ENCODE data around the gene LGMN. TPM values are rescaled to one million over a fixed set of nuclear protein-coding genes. Genes with fewer than 3 reads are reported as not detected.

LGMN gene
- total and polyA plus RNA-seq, 4 donors = 115 to 182 (median 136) TPM

- no peak overlapping the region for H3K9ac ChIP-seq (ENCODE audit: insufficient read depth in 1 of 2, low read length in 2 of 2)
- 94 to 95% methylated on average over 10 of the region's 10 CpGs for WGBS, 2 donors
- ATAC-seq (ENCODE audit: insufficient read depth, low FRiP score) (no peak), DNase-seq (no peak)
- H3K27ac ChIP-seq (ENCODE audit: low read depth in 1 of 2, low read length in 1 of 2) = no peak overlapping the region
- H3K36me3 ChIP-seq (ENCODE audit: control insufficient read depth in 4 of 4, insufficient read depth in 4 of 4, low read length in 4 of 4) = peaks cover 5 to 25% (median 13%) of the 10 kb centered on the region in 4 donors
- H3K4me3 ChIP-seq = no peak overlapping the region
- H3K27me3 ChIP-seq (ENCODE audit: control insufficient read depth in 3 of 3, insufficient read depth in 3 of 3, low read length in 2 of 3) = peaks cover 0 to 4% (median 0%) of the 10 kb centered on the region in 3 donors
- no peak for TF ChIP-seq CTCF (IDR thresholded peaks at IDR 0.05; ENCODE audit: control extremely low read depth, extremely low read depth)
- H3K4me1 ChIP-seq (ENCODE audit: control insufficient read depth in 5 of 5, insufficient read depth in 5 of 5, low read length in 5 of 5) = peaks cover 0 to 7% (median 0%) of the 10 kb centered on the region in 5 donors
- peaks cover 0 to 4% (median 0%) of the 10 kb centered on the region in 4 donors for H3K9me3 ChIP-seq (ENCODE audit: control insufficient read depth in 4 of 4, insufficient read depth in 3 of 4, low read length in 3 of 4)
Measured at GRCh38 chr14:92701826-92702225, 46.6 kb downstream of the LGMN start.

- Histone ChIP-seq H3K27me3 (ENCODE audit: control insufficient read depth in 3 of 3, insufficient read depth in 3 of 3, low read length in 2 of 3) (peaks cover 0 to 4% (median 0%) of the 10 kb centered on the region in 3 donors), H3K27ac (ENCODE audit: low read depth in 1 of 2, low read length in 1 of 2) (no peak overlapping the region), H3K36me3 (ENCODE audit: control insufficient read depth in 4 of 4, insufficient read depth in 4 of 4, low read length in 4 of 4) (peaks cover 0 to under 1% (median 0%) of the 10 kb centered on the region in 4 donors), H3K9ac (ENCODE audit: insufficient read depth in 1 of 2, low read length in 2 of 2) (no peak overlapping the region), H3K4me1 (ENCODE audit: control insufficient read depth in 5 of 5, insufficient read depth in 5 of 5, low read length in 5 of 5) (peaks cover 0 to 12% (median 0%) of the 10 kb centered on the region in 5 donors), H3K4me3 (no peak overlapping the region), H3K9me3 (ENCODE audit: control insufficient read depth in 4 of 4, insufficient read depth in 3 of 4, low read length in 3 of 4) (peaks cover 0 to under 1% (median 0%) of the 10 kb centered on the region in 4 donors)
- ATAC-seq (ENCODE audit: insufficient read depth, low FRiP score) (no peak), DNase-seq (no peak)
- TF ChIP-seq CTCF (IDR thresholded peaks at IDR 0.05; ENCODE audit: control extremely low read depth, extremely low read depth) = no peak
Measured at GRCh38 chr14:92698393-92698792, 50.0 kb downstream of the LGMN start.

GRCh38 chr14:92696366-92696765 lies 52.1 kb downstream of the LGMN start:
- H3K9ac ChIP-seq (ENCODE audit: insufficient read depth in 1 of 2, low read length in 2 of 2) = no peak overlapping the region
- no peaks in the 10 kb centered on the region for H3K36me3 ChIP-seq (ENCODE audit: control insufficient read depth in 4 of 4, insufficient read depth in 4 of 4, low read length in 4 of 4)
- peaks cover 0 to 4% (median 0%) of the 10 kb centered on the region in 3 donors for H3K27me3 ChIP-seq (ENCODE audit: control insufficient read depth in 3 of 3, insufficient read depth in 3 of 3, low read length in 2 of 3)
- H3K4me3 ChIP-seq = no peak overlapping the region
- no peak for TF ChIP-seq CTCF (IDR thresholded peaks at IDR 0.05; ENCODE audit: control extremely low read depth, extremely low read depth)
- no peak overlapping the region for H3K27ac ChIP-seq (ENCODE audit: low read depth in 1 of 2, low read length in 1 of 2)
- no peaks in the 10 kb centered on the region for H3K9me3 ChIP-seq (ENCODE audit: control insufficient read depth in 4 of 4, insufficient read depth in 3 of 4, low read length in 3 of 4)
- peaks cover 0 to 20% (median 10%) of the 10 kb centered on the region in 5 donors for H3K4me1 ChIP-seq (ENCODE audit: control insufficient read depth in 5 of 5, insufficient read depth in 5 of 5, low read length in 5 of 5)
- 59 to 73% methylated on average over 4 of the region's 4 CpGs for WGBS, 2 donors
- no peak for ATAC-seq (ENCODE audit: insufficient read depth, low FRiP score)
- DNase-seq = no peak

GRCh38 chr14:92695562-92695961 lies 52.9 kb downstream of the LGMN start:
- TF ChIP-seq CTCF (IDR thresholded peaks at IDR 0.05; ENCODE audit: control extremely low read depth, extremely low read depth) = no peak
- no peaks in the 10 kb centered on the region for H3K9me3 ChIP-seq (ENCODE audit: control insufficient read depth in 4 of 4, insufficient read depth in 3 of 4, low read length in 3 of 4)
- H3K9ac ChIP-seq (ENCODE audit: insufficient read depth in 1 of 2, low read length in 2 of 2) = no peak overlapping the region
- peaks cover 0 to 20% (median 10%) of the 10 kb centered on the region in 5 donors for H3K4me1 ChIP-seq (ENCODE audit: control insufficient read depth in 5 of 5, insufficient read depth in 5 of 5, low read length in 5 of 5)
- ATAC-seq (ENCODE audit: insufficient read depth, low FRiP score) (no peak), DNase-seq (no peak)
- H3K27me3 ChIP-seq (ENCODE audit: control insufficient read depth in 3 of 3, insufficient read depth in 3 of 3, low read length in 2 of 3) = peaks cover 0 to 4% (median 0%) of the 10 kb centered on the region in 3 donors
- WGBS, 2 donors = 87 to 92% methylated on average over 1 of the region's 1 CpG
- H3K4me3 ChIP-seq = no peak overlapping the region
- no peaks in the 10 kb centered on the region for H3K36me3 ChIP-seq (ENCODE audit: control insufficient read depth in 4 of 4, insufficient read depth in 4 of 4, low read length in 4 of 4)
- no peak overlapping the region for H3K27ac ChIP-seq (ENCODE audit: low read depth in 1 of 2, low read length in 1 of 2)

Measured in lung (tissue), 12 donors.